ENCODE measurements around the gene DNAJC16. TPM values are rescaled to one million over a fixed set of nuclear protein-coding genes. Genes with fewer than 3 reads are reported as not detected.
"Not testable (repeated sequence)": the region's sequence is repeated elsewhere in the genome, so short reads cannot be mapped to it uniquely, and the experiment has no call there.

DNAJC16 gene
- total and polyA plus RNA-seq, 8 donors = 15.9 to 26.3 (median 19.8) TPM

DNA sequence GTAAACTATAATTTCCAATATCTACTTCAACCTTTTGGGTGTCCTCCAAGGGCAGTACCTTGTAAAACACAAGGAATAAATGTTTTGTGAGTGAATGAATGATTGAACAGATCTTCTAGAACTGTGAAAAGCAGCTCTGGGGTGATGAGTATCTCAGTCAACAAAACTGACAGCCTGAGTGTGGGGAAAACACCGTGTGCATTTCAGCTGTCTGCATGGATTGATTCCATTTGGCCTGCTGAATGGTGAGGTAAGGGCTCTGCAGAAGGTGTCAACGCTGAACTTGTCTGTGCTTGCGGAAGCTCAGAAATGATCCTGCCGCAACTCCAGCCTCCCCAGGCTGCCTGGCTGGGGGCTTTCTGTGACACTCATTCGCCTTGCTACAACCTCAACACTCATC lies 65.6 kb downstream of the DNAJC16 start:
- intact Hi-C loops (cut with DNase I) = no loop called here
- DNase-seq (no peak), ATAC-seq (no peak)
- TF ChIP-seq, protein P1, sequence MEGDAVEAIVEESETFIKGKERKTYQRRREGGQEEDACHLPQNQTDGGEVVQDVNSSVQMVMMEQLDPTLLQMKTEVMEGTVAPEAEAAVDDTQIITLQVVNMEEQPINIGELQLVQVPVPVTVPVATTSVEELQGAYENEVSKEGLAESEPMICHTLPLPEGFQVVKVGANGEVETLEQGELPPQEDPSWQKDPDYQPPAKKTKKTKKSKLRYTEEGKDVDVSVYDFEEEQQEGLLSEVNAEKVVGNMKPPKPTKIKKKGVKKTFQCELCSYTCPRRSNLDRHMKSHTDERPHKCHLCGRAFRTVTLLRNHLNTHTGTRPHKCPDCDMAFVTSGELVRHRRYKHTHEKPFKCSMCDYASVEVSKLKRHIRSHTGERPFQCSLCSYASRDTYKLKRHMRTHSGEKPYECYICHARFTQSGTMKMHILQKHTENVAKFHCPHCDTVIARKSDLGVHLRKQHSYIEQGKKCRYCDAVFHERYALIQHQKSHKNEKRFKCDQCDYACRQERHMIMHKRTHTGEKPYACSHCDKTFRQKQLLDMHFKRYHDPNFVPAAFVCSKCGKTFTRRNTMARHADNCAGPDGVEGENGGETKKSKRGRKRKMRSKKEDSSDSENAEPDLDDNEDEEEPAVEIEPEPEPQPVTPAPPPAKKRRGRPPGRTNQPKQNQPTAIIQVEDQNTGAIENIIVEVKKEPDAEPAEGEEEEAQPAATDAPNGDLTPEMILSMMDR (IDR thresholded peaks at IDR 0.05) = no peak
- H3K9me3 ChIP-seq = no peaks in the 10 kb centered on the region
- H3K27me3 ChIP-seq = no peaks in the 10 kb centered on the region
- no peak overlapping the region for H3K4me3 ChIP-seq
- no peaks in the 10 kb centered on the region for H3K36me3 ChIP-seq
- H3K4me1 ChIP-seq = no peaks in the 10 kb centered on the region
- H3K27ac ChIP-seq = no peak overlapping the region

DNA sequence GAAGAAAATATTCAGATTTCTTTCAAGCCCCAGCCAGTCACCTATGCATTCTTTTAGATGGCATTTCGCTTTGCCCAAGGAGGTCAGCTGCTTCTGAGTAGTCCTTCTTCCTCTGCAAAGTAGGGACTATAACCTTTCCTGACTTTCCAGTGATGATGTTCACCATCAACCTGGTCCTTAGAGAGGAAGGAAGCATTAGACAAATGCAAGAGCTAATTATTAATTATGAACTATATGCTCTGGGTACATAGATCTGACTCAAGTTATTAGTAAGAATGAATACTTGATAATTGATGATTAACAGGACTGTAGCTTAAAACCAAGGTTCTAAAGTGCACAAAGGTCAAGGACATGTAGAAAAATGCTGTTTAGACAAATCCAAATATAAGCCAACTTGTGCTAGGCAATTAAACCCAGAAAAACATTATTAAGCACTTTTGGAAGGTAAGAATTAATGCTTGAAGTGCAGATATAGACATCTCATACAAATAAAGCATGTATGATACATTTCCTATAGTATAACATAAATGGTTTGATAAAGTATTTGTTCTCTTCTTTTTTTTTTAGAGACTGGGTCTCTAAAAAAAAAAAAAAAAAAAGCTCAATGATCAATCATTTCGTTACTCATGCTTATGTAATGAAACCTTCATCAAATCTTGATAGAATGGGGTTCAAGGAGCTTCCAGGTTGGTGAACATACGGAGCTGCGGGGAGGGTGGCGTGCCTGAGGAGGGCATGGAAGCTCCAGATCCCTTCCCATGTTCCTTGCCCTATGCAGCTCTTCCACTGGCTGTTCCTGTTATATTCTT lies 69.4 kb downstream of the DNAJC16 start:
- DNase-seq = no peak
- Histone ChIP-seq H3K4me3 (no peak overlapping the region), H3K36me3 (no peaks in the 10 kb centered on the region), H3K27me3 (no peaks in the 10 kb centered on the region), H3K9me3 (no peaks in the 10 kb centered on the region), H3K27ac (no peak overlapping the region), H3K4me1 (no peaks in the 10 kb centered on the region)
- intact Hi-C loops (cut with DNase I) = no loop called here
- no peak for ATAC-seq
- TF ChIP-seq, protein P1 (IDR thresholded peaks at IDR 0.05) = no peak

DNA sequence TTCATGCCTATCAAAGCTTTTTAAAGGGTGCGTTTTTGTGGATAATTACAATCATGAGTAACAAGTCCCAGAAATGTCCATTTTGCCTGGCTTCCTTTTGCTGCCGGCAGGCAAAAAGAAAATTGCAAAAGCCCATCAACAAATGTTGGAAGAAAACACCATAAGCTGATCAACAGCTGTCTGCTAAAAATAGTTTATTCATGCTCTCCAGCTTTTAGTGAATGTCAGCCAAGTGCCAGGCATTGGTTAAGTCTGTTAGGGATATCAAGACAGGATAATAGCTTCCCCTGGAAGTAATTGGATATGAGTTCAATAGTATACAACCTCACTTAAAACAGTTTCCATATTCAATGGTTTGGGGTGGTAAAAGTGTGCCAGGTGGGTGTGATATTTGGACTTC lies 71.8 kb downstream of the DNAJC16 start:
- Histone ChIP-seq H3K36me3 (no peaks in the 10 kb centered on the region), H3K4me3 (no peak overlapping the region), H3K9me3 (no peaks in the 10 kb centered on the region), H3K27me3 (no peaks in the 10 kb centered on the region), H3K4me1 (peaks cover 0 to 18% of the 10 kb centered on the region in 2 donors), H3K27ac (no peak overlapping the region)
- TF ChIP-seq, protein P1 (IDR thresholded peaks at IDR 0.05) = no peak
- ATAC-seq (no peak), DNase-seq (no peak)
- intact Hi-C loops (cut with DNase I) = no loop called here

DNA sequence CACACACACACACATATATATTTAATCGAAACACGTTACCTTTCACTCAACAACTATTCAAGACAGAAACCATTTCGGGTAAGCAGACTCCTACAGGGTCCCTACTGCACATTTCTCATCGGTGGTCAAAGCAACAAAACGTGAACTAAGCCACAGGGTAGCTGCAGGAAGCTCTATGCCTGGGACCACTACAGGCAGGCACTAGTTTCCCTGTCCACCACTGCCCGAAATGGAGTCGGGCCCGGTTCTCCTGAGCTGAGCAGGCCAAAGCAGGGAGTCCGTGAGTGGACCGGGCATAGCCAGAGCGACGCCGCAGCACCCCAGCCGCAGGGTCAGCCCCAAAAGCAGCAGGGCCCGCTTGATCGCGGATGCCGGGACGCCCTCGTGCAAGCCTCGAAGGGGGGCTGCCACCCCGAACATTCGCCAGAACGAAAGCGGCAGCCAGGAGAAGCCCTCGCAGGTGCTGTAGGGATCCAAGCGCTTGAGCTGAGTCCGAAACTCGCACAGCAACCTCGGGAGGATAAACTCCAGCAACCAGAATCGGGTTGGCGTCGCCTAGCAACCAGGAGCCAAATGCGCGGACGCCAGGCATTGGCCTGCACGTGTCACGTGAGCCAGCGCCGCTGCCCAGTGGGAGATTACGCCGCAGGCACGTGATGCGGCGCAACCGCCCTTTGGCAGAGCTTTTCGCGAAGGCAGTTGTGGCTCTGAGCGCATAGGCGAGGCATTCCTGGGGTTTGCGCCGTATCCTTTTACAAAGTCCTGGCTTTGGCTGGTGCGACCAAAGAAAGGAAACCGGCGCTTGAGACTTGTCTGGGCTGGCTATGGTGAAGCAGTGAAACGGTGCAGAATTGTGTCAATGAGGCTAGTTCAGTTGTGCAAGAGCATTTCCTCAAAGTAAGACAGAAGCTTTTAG lies 76.7 kb downstream of the DNAJC16 start:
- DNase-seq (peak; percentile 95 to 98 (median 98)), ATAC-seq (peak; percentile 98)
- TF ChIP-seq, protein P1 (IDR thresholded peaks at IDR 0.05) = no peak
- Histone ChIP-seq H3K27ac (peak overlapping the region; percentile 80 to 90), H3K9me3 (no peaks in the 10 kb centered on the region), H3K4me3 (peak overlapping the region; percentile 70 to 73), H3K4me1 (peaks cover 0 to 23% of the 10 kb centered on the region in 2 donors), H3K27me3 (no peaks in the 10 kb centered on the region), H3K36me3 (no peaks in the 10 kb centered on the region)
- intact Hi-C loops (cut with DNase I) = no loop called here

DNA sequence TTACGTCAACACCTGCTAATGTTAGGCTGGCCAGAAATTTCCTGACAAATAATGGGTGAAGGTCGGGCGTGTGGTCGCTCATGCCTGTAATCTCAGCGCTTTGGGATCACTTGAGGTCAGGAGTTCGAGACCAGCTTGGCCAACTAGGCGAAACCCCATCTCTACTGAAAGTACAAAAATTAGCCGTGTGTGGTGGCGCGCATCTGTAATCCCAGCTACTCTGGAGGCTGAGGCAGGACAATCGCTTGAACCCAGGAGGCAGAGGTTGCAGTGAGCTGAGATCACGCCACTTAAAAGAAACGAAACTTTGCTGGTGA lies 77.3 kb downstream of the DNAJC16 start:
- ATAC-seq; H3K36me3 ChIP-seq; H3K27me3 ChIP-seq; H3K9me3 ChIP-seq; DNase-seq; intact Hi-C loops (cut with DNase I): not testable (repeated sequence)
- Histone ChIP-seq H3K27ac (peak overlapping the region; percentile 80 to 90), H3K4me3 (peak overlapping the region; percentile 70 to 73), H3K4me1 (peaks cover 0 to 23% of the 10 kb centered on the region in 2 donors)

DNA sequence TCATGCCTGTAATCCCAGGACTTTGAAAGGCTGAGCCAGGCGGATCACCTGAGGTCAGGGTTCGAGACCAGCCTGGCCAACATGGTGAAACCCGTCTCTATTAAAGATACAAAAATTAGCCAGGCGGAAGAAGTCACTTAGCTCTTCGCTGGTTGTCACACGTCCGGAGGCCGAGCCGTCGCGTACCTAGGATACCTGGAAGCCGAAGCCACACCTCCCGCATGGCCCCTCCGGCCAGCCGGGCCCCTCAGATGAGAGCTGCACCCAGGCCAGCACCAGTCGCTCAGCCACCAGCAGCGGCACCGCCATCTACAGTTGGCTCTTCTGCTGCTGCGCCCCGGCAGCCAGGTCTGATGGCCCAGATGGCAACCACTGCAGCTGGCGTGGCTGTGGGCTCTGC lies 77.8 kb downstream of the DNAJC16 start:
- intact Hi-C loops (cut with DNase I); DNase-seq; H3K36me3 ChIP-seq; H3K9me3 ChIP-seq; H3K27me3 ChIP-seq; H3K4me3 ChIP-seq; ATAC-seq: not testable (repeated sequence)
- Histone ChIP-seq H3K4me1 (peaks cover 0 to 23% of the 10 kb centered on the region in 2 donors), H3K27ac (peak overlapping the region in 1 of 2 donors; percentile 90)

Measured in left lung (tissue), 10 donors.